GM12878 (cell line): ENCODE measurements around the gene CAPN1. TPM values are rescaled to one million over a fixed set of nuclear protein-coding genes. Genes with fewer than 3 reads are reported as not detected.
"Not testable (repeated sequence)": the region's sequence is repeated elsewhere in the genome, so short reads cannot be mapped to it uniquely, and the experiment has no call there.

ENCODE experiments used
- ATAC-seq: fragments of 200-7000 bp; cut with Tn5 transposase; 3 replicates; pipeline ENCODE4 v1.9.1; 2020; ENCODE audit warnings: mild to moderate bottlenecking, moderate library complexity
- BruUV-seq: library from RNA; stranded (reverse); fragments of 400-500 nt; replicated peaks from 2 replicates; lab custom pipeline; 2021; lab: Mats Ljungman, UMichigan
- CTCF ChIA-PET: fragments of 300-600 bp; sonication (Branson Sonifier 250); formaldehyde crosslinking; extraction: SDS; loops from one replicate; lab custom pipeline; 2021; ENCODE audit warnings: inconsistent platforms; lab: Yijun Ruan, JAX
- POLR2A ChIA-PET: fragments of 350-600 bp; formaldehyde crosslinking; extraction: SDS; loops from one replicate; lab custom pipeline; 2021; ENCODE audit warnings: inconsistent platforms; lab: Charles Lee
- RAD21 ChIA-PET: fragments of 300-600 bp; sonication (Branson Sonifier 250); formaldehyde crosslinking; loops from one replicate; lab custom pipeline; 2023; ENCODE audit warnings: antibody characterized with exemption; ENCODE audit not compliant: unreplicated experiment; lab: Charles Lee
- SMC1A ChIA-PET: fragments of 300-600 bp; sonication (Branson Sonifier 250); formaldehyde crosslinking; loops from one replicate; lab custom pipeline; 2023; ENCODE audit not compliant: unreplicated experiment, uncharacterized antibody; lab: Charles Lee
- DNase-seq: peaks from one replicate; pipeline ENCODE4 v3.0.0-alpha.2; 2011; ENCODE audit warnings: low read depth, low spot score
- FAIRE-seq: peaks from 3 replicates; lab custom pipeline; 2011; peaks lifted over from hg19 to GRCh38; lab: Jason Lieb, UNC
- H2AFZ ChIP-seq: 2 replicates; pipeline ENCODE4 v1.6.0; 2011; ENCODE audit warnings: low read depth, low read length, control low read depth; ENCODE audit not compliant: control insufficient read depth
- H3K27ac ChIP-seq: 2 replicates; pipeline ENCODE4 v1.5.1; 2011; ENCODE audit warnings: control low read depth; ENCODE audit not compliant: control insufficient read depth, insufficient read depth
- H3K27me3 ChIP-seq, 2 experiments: replicated peaks in 1 of 2; 2 replicates each; pipeline versions ENCODE4 v1.6.0 to v1.6.1; 2011; ENCODE audit warnings: low read length in 1 of 2; ENCODE audit not compliant: control insufficient read depth in 2 of 2, insufficient read depth in 2 of 2
- H3K36me3 ChIP-seq, 2 experiments: 2 replicates each; pipeline ENCODE4 v1.5.1; 2011; ENCODE audit warnings: low read length in 1 of 2; ENCODE audit not compliant: control insufficient read depth in 2 of 2, insufficient read depth in 2 of 2
- H3K4me1 ChIP-seq: 2 replicates; pipeline ENCODE4 v1.6.1; 2011; ENCODE audit warnings: mild to moderate bottlenecking, low read length, moderate library complexity, mixed read lengths; ENCODE audit not compliant: control insufficient read depth, insufficient read depth
- H3K4me2 ChIP-seq: 2 replicates; pipeline ENCODE4 v1.6.0; 2011; ENCODE audit warnings: control low read depth; ENCODE audit not compliant: control insufficient read depth, insufficient read depth
- H3K4me3 ChIP-seq: fragments of 200-600 bp; sonication (generic); 2 replicates; pipeline ENCODE4 v1.5.1; 2016
- H3K79me2 ChIP-seq: 2 replicates; pipeline ENCODE4 v1.6.0; 2011; ENCODE audit warnings: low read length; ENCODE audit not compliant: control insufficient read depth, insufficient read depth
- H3K9ac ChIP-seq: 2 replicates; pipeline ENCODE4 v1.8.0; 2011; ENCODE audit warnings: low read length, control low read depth, mixed read lengths; ENCODE audit not compliant: control insufficient read depth, insufficient read depth
- H3K9me3 ChIP-seq: replicated peaks from 3 replicates; pipeline ENCODE4 v1.5.1; 2011; ENCODE audit warnings: mild to moderate bottlenecking, low read length; ENCODE audit not compliant: control insufficient read depth, insufficient read depth
- H4K20me1 ChIP-seq: 2 replicates; pipeline ENCODE4 v1.6.0; 2011; ENCODE audit not compliant: control insufficient read depth, insufficient read depth
- BCL11A ChIP-seq: IDR thresholded peaks from 2 replicates; pipeline ENCODE4 v1.6.1; 2011; ENCODE audit warnings: low read depth, low read length
- BRCA1 ChIP-seq: IDR thresholded peaks from 2 replicates; pipeline ENCODE4 v1.6.1; 2011; ENCODE audit warnings: low read depth, low read length, improper control_type of control experiment
- CBX3 ChIP-seq: fragments of 200-600 bp; sonication (generic); IDR thresholded peaks from 2 replicates; pipeline ENCODE4 v1.6.1; 2016; ENCODE audit warnings: low read depth, borderline replicate concordance
- CEBPB ChIP-seq, 2 experiments: fragments of 150-350 bp in 1 of 2; IDR thresholded peaks; 2 replicates each; pipeline ENCODE4 v1.6.1; 2012 to 2014; ENCODE audit warnings: low read depth in 2 of 2, low read length in 2 of 2, borderline replicate concordance in 1 of 2, inconsistent platforms in 1 of 2
- IRF3 ChIP-seq: fragments of 450-650 bp; IDR thresholded peaks from 2 replicates; pipeline ENCODE4 v1.6.1; 2014; ENCODE audit warnings: mild to moderate bottlenecking
- KDM1A ChIP-seq: fragments of 200-600 bp; sonication (generic); IDR thresholded peaks from 2 replicates; pipeline ENCODE4 v1.6.1; 2016; ENCODE audit warnings: borderline replicate concordance
- MLLT1 ChIP-seq: fragments of 450-650 bp; IDR thresholded peaks from 2 replicates; pipeline ENCODE4 v1.6.1; 2016; ENCODE audit warnings: mild to moderate bottlenecking
- MYC ChIP-seq: IDR thresholded peaks from 2 replicates; pipeline ENCODE4 v1.6.1; 2011; ENCODE audit warnings: mild to moderate bottlenecking, low read length, moderate library complexity, inconsistent platforms; ENCODE audit not compliant: insufficient read depth, insufficient replicate concordance, insufficient read length, severe bottlenecking
- RAD51 ChIP-seq: fragments of 450-650 bp; IDR thresholded peaks from 2 replicates; pipeline ENCODE4 v1.6.1; 2016; ENCODE audit warnings: moderate library complexity, mild to moderate bottlenecking, inconsistent platforms
- SMARCA5 ChIP-seq: fragments of 450-650 bp; IDR thresholded peaks from 2 replicates; pipeline ENCODE4 v1.6.1; 2017; ENCODE audit warnings: mild to moderate bottlenecking
- TBL1XR1 ChIP-seq: IDR thresholded peaks from 2 replicates; pipeline ENCODE4 v1.6.1; 2012; ENCODE audit warnings: low read depth, low read length, improper control_type of control experiment
- WGBS: methylation state at CpG from one replicate; pipeline ENCODE4 v1.1.6; 2016; ENCODE audit warnings: low lambda C conversion rate; ENCODE audit not compliant: insufficient replicate concordance, insufficient coverage; ENCODE audit errors: missing lambda C conversion rate; 5-methylcytosine and 5-hydroxymethylcytosine counted together
- in situ Hi-C: fragments of 300-500 bp; cut with MboI; formaldehyde crosslinking; loops from 9 replicates; pipeline ENCODE4 v1.14.3; 2018; ENCODE audit warnings: mixed read lengths
- intact Hi-C: fragments of 100-400 bp; cut with micrococcal nuclease; formaldehyde crosslinking; loops from one replicate; pipeline ENCODE4 v1.14.2; 2022; ENCODE audit not compliant: unreplicated experiment
- polyA plus RNA-seq, 11 experiments: library from polyadenylated mRNA; depleted of rRNA in 4 of 11; unstranded in 6 of 11; stranded (reverse) in 5 of 11; fragments of >200 nt; fragmentation: Nextera tagmentation in 4 of 11; fragmentation: Illumina TruSeq in 1 of 11; extraction: Ambion mirVana in 4 of 11; extraction: Trizol in 1 of 11; gene quantifications; 1 replicate in 1 of 11; 2 replicates in 10 of 11; pipeline versions ENCODE4 v1.2.1 to v1.2.3, GENCODE V29; 2011 to 2016; ENCODE audit warnings: inconsistent platforms in 2 of 11, missing spikeins in 2 of 11, low read depth in 1 of 11
- total RNA-seq, 4 experiments: library from RNA; depleted of rRNA in 3 of 4; stranded (reverse); fragments of >200 nt in 3 of 4; fragmentation: Illumina TruSeq in 1 of 4; extraction: Trizol in 1 of 4; gene quantifications; 2 replicates each; pipeline versions ENCODE4 v1.2.1 to v1.2.3, GENCODE V29; 2013 to 2021
- TF ChIP-seq, protein P1 (sequence below): IDR thresholded peaks from 2 replicates; pipeline ENCODE4 v1.6.1; 2011; ENCODE audit warnings: low read depth, mild to moderate bottlenecking, low read length, moderate library complexity, borderline replicate concordance; ENCODE audit errors: extremely low read depth

The CAPN1 gene
- total and polyA plus RNA-seq, 10 of the 15 experiments (the other 5 are each of a cell fraction or from before 2014, with no cell fraction given) = 2.2 to 167 (median 77.3) TPM

GRCh38 chr11:65172600-65172999 is 9.1 kb upstream of the CAPN1 start:
- POLR2A ChIA-PET = no interaction called here
- DNase-seq (no peak), FAIRE-seq (no peak), ATAC-seq (no peak)
- Histone ChIP-seq H2AFZ (no peak overlapping the region), H4K20me1 (no peaks in the 10 kb centered on the region), H3K4me1 (peaks cover 6% of the 10 kb centered on the region), H3K9me3 (no peaks in the 10 kb centered on the region), H3K79me2 (no peaks in the 10 kb centered on the region), H3K4me2 (no peak overlapping the region), H3K27ac (no peak overlapping the region), H3K36me3 (no peaks in the 10 kb centered on the region), H3K27me3 (no peaks in the 10 kb centered on the region), H3K9ac (no peak overlapping the region), H3K4me3 (no peak overlapping the region)
- 81% methylated on average over 10 of the region's 10 CpGs for WGBS
- CTCF ChIA-PET = no interaction called here
- intact Hi-C loops (no loop called here), in situ Hi-C loops (no loop called here)
- RAD21 ChIA-PET = no interaction called here
- no TSS peak for BruUV-seq
- TF ChIP-seq CBX3 = no peak
- TF ChIP-seq CEBPB (IDR thresholded peaks at IDR 0.05; ENCODE audit: borderline replicate concordance in 1 of 2, low read depth in 2 of 2, low read length in 2 of 2) = no peak
- TF ChIP-seq MYC = no peak
- TF ChIP-seq BCL11A = no peak
- TF ChIP-seq MLLT1 = no peak
- TF ChIP-seq TBL1XR1 = no peak
- TF ChIP-seq KDM1A = no peak
- no peak for TF ChIP-seq SMARCA5
- no peak for TF ChIP-seq RAD51
- no peak for TF ChIP-seq IRF3
- TF ChIP-seq, protein P1, sequence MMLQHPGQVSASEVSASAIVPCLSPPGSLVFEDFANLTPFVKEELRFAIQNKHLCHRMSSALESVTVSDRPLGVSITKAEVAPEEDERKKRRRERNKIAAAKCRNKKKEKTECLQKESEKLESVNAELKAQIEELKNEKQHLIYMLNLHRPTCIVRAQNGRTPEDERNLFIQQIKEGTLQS = no peak
- TF ChIP-seq BRCA1 = no peak
- TF ChIP-seq, all 136 proteins: peak for 0
- SMC1A ChIA-PET = no interaction called here

DNA sequence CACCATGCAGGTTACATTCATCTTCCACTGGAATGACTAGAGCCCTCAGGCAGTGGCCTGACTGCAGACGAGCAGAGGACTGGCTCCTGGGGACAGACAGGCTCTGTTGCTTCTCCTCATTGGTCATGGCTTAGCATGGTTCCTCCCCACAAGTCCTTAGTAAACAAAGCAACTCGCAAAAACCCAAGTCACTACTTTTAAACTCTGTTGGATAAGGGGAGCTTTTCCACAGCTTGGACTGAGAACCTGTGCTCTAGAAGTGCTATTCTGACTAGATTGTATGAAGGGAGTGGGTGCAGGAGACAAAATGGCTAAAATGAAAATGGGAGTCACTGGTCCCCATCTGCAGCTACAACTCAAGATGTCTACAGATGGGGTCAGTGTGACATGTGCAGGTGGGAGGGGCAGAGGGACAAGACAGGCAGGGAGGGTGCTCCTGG is 7.1 kb upstream of the CAPN1 start:
- H3K27ac ChIP-seq, H3K4me3 ChIP-seq, in situ Hi-C loops, H4K20me1 ChIP-seq, H3K9me3 ChIP-seq, BruUV-seq, H3K9ac ChIP-seq, DNase-seq, H3K79me2 ChIP-seq, ATAC-seq, intact Hi-C loops, H3K36me3 ChIP-seq, H3K4me1 ChIP-seq, H3K27me3 ChIP-seq, FAIRE-seq, H2AFZ ChIP-seq, POLR2A ChIA-PET, H3K4me2 ChIP-seq: not testable (repeated sequence)
- ChIA-PET SMC1A (interaction anchor here (1.0 to 1.2 kb wide), 2 partner anchors 22 to 56 kb away, joined by 3 read pairs; no protein-coding TSS in a partner anchor), CTCF (interaction anchor here (1.8 kb wide), 1 partner anchor 64 kb away, joined by 3 read pairs; no protein-coding TSS in a partner anchor), RAD21 (interaction anchor here (1.5 kb wide), 1 partner anchor 53 kb away, joined by 4 read pairs; the partner anchor contains the start of genes FAU and MRPL49)
- WGBS = 61% methylated on average over 2 of the region's 2 CpGs
